Gastrocnemius medialis (tissue), 4 donors: ENCODE results near the gene OPCML. TPM values are rescaled to one million over a fixed set of nuclear protein-coding genes. Genes with fewer than 3 reads are reported as not detected.

Experiments
- ATAC-seq, 2 donors: fragments of 150-250 bp; one replicate each; pipeline ENCODE4 v1.9.1; 2016
- DNase-seq, 2 donors: peaks; one replicate each; pipeline ENCODE4 v3.0.0-alpha.2; 2019
- H3K27ac ChIP-seq, 4 donors: fragments of 200-600 bp; sonication (generic); 1 replicate in 1 of 4; 2 replicates in 3 of 4; pipeline ENCODE4 v1.5.1; 2016 to 2018; ENCODE audit warnings: mild to moderate bottlenecking in 2 of 4, moderate library complexity in 1 of 4
- H3K27me3 ChIP-seq, 3 donors: fragments of 200-600 bp; sonication (generic) in 2 of 3; 1 replicate in 1 of 3; 2 replicates in 2 of 3; pipeline versions ENCODE4 v1.5.1 to v1.6.0; 2016 to 2019; ENCODE audit warnings: mild to moderate bottlenecking in 1 of 3, moderate library complexity in 1 of 3
- H3K36me3 ChIP-seq, 2 donors: fragments of 200-600 bp; sonication (generic) in 1 of 2; one replicate each; pipeline ENCODE4 v1.5.1; 2017 to 2018
- H3K4me1 ChIP-seq, 2 donors: fragments of 200-600 bp; sonication (generic) in 1 of 2; one replicate each; pipeline ENCODE4 v1.5.1; 2016 to 2017; ENCODE audit warnings: mild to moderate bottlenecking in 2 of 2
- H3K4me3 ChIP-seq, 4 donors: fragments of 200-600 bp; sonication (generic) in 3 of 4; 1 replicate in 1 of 4; 2 replicates in 3 of 4; pipeline ENCODE4 v1.5.1; 2016 to 2019; ENCODE audit warnings: mild to moderate bottlenecking in 2 of 4
- H3K9me3 ChIP-seq, 3 donors: fragments of 200-600 bp; sonication (generic) in 2 of 3; 1 replicate in 1 of 3; 2 replicates in 2 of 3; pipeline ENCODE4 v1.5.1; 2016 to 2019
- CTCF ChIP-seq, 5 experiments: fragments of 450-650 bp in 3 of 5; fragments of 200-600 bp in 2 of 5; sonication (generic) in 2 of 5; IDR thresholded peaks in 4 of 5; conservative IDR thresholded peaks in 1 of 5; 1 replicate in 4 of 5; 2 replicates in 1 of 5; pipeline ENCODE4 v1.5.1; 2016 to 2019; ENCODE audit warnings: antibody characterized with exemption in 5 of 5, mild to moderate bottlenecking in 3 of 5, moderate library complexity in 3 of 5
- POLR2A ChIP-seq, 2 donors: fragments of 450-650 bp; IDR thresholded peaks; one replicate each; pipeline ENCODE4 v1.6.1; 2017; ENCODE audit warnings: antibody characterized with exemption in 2 of 2, mild to moderate bottlenecking in 2 of 2, moderate library complexity in 2 of 2
- in situ Hi-C, 4 donors: fragments of 200-750 bp; cut with MboI; loops; one replicate each; pipeline versions ENCODE4 v1.15.0 to v1.8.0; 2017; ENCODE audit warnings: low sequenced_read_pairs in 4 of 4
- intact Hi-C: fragments of 100-400 bp; cut with DNase I; formaldehyde crosslinking; loops from one replicate; pipeline ENCODE4 v1.15.1; 2023; ENCODE audit warnings: low total_unique reads
- total RNA-seq, 4 donors: library from RNA; depleted of rRNA; stranded (reverse); fragments of >200 nt; gene quantifications; one replicate each; pipeline versions ENCODE4 v1.1.0 to v1.2.3, GENCODE V29; 2016

The OPCML gene
- total RNA-seq, 4 donors from 2014 or later = not detected

DNA sequence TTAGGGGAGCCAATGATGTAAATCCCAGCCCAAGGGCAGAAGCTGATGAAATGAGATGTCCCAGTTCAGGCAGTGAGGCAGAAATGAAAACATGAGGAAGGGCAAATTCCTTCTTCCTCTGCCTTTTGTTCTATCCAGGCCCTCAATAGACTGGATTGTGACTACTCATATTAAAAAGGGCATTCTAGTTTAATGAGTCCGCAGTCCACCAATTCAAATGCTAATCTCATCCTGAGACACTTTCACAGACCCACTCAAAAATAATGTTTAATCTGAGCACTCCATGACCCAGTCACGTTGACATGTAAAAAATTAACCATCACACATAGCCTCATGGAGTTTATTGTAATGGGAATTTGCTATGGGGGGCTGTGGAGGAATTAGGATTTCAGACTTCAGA lies 717.9 kb downstream of the OPCML start:
- DNase-seq (no peak), ATAC-seq (no peak)
- Histone ChIP-seq H3K27ac (no peak overlapping the region), H3K4me3 (no peak overlapping the region), H3K4me1 (no peaks in the 10 kb centered on the region), H3K9me3 (no peaks in the 10 kb centered on the region), H3K27me3 (no peaks in the 10 kb centered on the region), H3K36me3 (no peaks in the 10 kb centered on the region)
- intact Hi-C loops (no loop called here), in situ Hi-C loops (no loop called here)
- no peak for TF ChIP-seq CTCF (IDR thresholded peaks at IDR 0.05 in 4 of 5, conservative IDR thresholded peaks at IDR 0.05 in 1 of 5)
- no peak for TF ChIP-seq POLR2A (IDR thresholded peaks at IDR 0.05)

- Histone ChIP-seq H3K4me3 (no peak overlapping the region), H3K27ac (no peak overlapping the region), H3K36me3 (no peaks in the 10 kb centered on the region), H3K4me1 (no peaks in the 10 kb centered on the region), H3K9me3 (no peaks in the 10 kb centered on the region), H3K27me3 (no peaks in the 10 kb centered on the region)
- DNase-seq (no peak), ATAC-seq (no peak)
- intact Hi-C loops (no loop called here), in situ Hi-C loops (no loop called here)
- TF ChIP-seq POLR2A (IDR thresholded peaks at IDR 0.05) (no peak), CTCF (IDR thresholded peaks at IDR 0.05 in 4 of 5, conservative IDR thresholded peaks at IDR 0.05 in 1 of 5) (no peak)
Observed at GRCh38 chr11:132811649-132812048, 720.7 kb downstream of the OPCML start.

DNA sequence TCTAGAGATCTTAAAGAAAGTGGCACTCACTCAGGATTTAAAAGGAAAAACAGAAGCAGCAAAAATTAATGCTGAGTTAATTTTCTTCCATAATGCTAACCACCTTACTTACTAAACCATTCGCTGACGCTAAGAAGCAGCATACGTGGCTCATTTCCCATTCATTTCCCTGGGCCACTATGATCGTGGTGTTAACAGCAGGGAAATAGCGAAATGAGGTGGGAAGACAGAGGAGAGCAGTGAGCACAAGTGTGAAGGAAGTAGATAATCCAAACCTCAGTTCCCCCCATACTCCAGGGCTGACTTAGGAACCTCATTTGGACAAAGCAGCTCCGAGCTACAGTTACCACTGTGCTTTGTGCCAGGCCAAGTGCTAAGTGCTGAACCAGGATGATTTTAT lies 723.2 kb downstream of the OPCML start:
- Histone ChIP-seq H3K9me3 (no peaks in the 10 kb centered on the region), H3K4me3 (no peak overlapping the region), H3K36me3 (no peaks in the 10 kb centered on the region), H3K27ac (no peak overlapping the region), H3K27me3 (no peaks in the 10 kb centered on the region), H3K4me1 (no peaks in the 10 kb centered on the region)
- no peak for ATAC-seq
- no peak for TF ChIP-seq CTCF (IDR thresholded peaks at IDR 0.05 in 4 of 5, conservative IDR thresholded peaks at IDR 0.05 in 1 of 5)
- no peak for TF ChIP-seq POLR2A (IDR thresholded peaks at IDR 0.05)
- DNase-seq = no peak
- intact Hi-C loops (no loop called here), in situ Hi-C loops (no loop called here)

DNA sequence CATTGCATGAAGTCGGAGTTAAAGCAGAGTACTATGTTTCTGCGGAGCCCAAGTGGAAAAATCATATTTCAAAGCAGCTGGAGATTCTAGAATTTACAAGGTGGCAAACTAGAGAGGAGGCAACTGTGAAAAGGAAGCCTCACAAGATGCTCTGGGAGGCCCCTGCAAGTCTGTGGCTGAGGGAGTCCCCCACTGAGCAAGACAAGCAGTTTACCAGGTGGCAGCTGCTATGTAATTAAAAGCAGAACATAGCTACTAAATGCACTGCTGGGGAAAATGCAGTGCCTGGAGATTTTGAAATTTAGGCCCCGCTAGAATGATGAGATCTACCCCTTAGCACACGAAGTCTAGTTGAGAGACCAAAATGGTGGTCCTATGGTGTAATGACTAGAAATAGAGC lies 728.0 kb downstream of the OPCML start:
- TF ChIP-seq CTCF (IDR thresholded peaks at IDR 0.05 in 4 of 5, conservative IDR thresholded peaks at IDR 0.05 in 1 of 5) (no peak), POLR2A (IDR thresholded peaks at IDR 0.05) (no peak)
- Histone ChIP-seq H3K9me3 (no peaks in the 10 kb centered on the region), H3K36me3 (no peaks in the 10 kb centered on the region), H3K4me3 (no peak overlapping the region), H3K27me3 (no peaks in the 10 kb centered on the region), H3K27ac (no peak overlapping the region), H3K4me1 (no peaks in the 10 kb centered on the region)
- ATAC-seq = no peak
- intact Hi-C loops (no loop called here), in situ Hi-C loops (no loop called here)
- DNase-seq = no peak

DNA sequence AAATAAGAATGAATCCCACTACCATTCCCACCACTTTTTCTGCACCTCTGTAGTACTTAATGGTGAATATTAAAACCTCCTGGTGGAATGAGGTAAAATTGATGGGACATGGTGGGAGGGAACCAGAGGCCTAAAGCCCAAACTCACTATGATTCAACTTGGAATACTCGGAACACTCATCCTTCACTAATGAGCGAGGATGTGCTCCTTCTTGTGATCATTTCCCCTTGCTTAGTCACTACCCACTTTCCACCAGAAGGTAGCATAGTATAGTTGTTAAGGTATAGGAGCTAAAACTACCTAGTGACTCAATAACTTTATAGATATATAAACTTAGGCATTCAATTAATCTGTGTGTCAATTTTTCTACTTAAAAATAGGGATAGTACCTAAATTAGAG lies 728.9 kb downstream of the OPCML start:
- TF ChIP-seq POLR2A (IDR thresholded peaks at IDR 0.05) = no peak
- TF ChIP-seq CTCF (IDR thresholded peaks at IDR 0.05 in 4 of 5, conservative IDR thresholded peaks at IDR 0.05 in 1 of 5) = no peak
- ATAC-seq = no peak
- H3K9me3 ChIP-seq = no peaks in the 10 kb centered on the region
- intact Hi-C loops (no loop called here), in situ Hi-C loops (no loop called here)
- no peaks in the 10 kb centered on the region for H3K4me1 ChIP-seq
- H3K4me3 ChIP-seq = no peak overlapping the region
- no peaks in the 10 kb centered on the region for H3K36me3 ChIP-seq
- no peak overlapping the region for H3K27ac ChIP-seq
- DNase-seq = no peak
- H3K27me3 ChIP-seq = no peaks in the 10 kb centered on the region
